NCI-H1417 (cell line): ENCODE data around the gene TMEM150A.
"Not testable (repeated sequence)": the region's sequence is repeated elsewhere in the genome, so short reads cannot be mapped to it uniquely, and the experiment has no call there.

Experiments
- DNase-seq, 3 experiments: peaks; one replicate each; lab custom pipeline; 2025; lab: John Stamatoyannopoulos, UW

The TMEM150A gene

GRCh38 chr2:85611705-85612587 is 9.4 kb upstream of the TMEM150A start, which contains the start of gene C2orf68:
Gene C2orf68 (minus strand): TSS chr2:85612066. CDS start chr2:85611984, 82 bp downstream.
- DNase-seq, result peak; percentile 79 to 85 (median 80)

GRCh38 chr2:85611217-85611704 is 8.8 kb upstream of the TMEM150A start:
- DNase-seq, result no peak

- DNase-seq, result no peak
Observed at GRCh38 chr2:85607268-85608215, 5.0 kb upstream of the TMEM150A start.

- DNase-seq, result no peak
Observed at GRCh38 chr2:85606116-85606455, 3.6 kb upstream of the TMEM150A start.

GRCh38 chr2:85605406-85606115 is 3.1 kb upstream of the TMEM150A start:
- DNase-seq, result no peak

GRCh38 chr2:85604568-85605339 is 2.3 kb upstream of the TMEM150A start:
- no peak for DNase-seq

GRCh38 chr2:85604133-85604444 is 1.6 kb upstream of the TMEM150A start:
- not testable (repeated sequence) for DNase-seq

GRCh38 chr2:85601771-85602475 is 575 bp downstream of the TMEM150A start:
- no peak for DNase-seq

GRCh38 chr2:85600951-85601770 is 1.3 kb downstream of the TMEM150A start:
- DNase-seq, result no peak

GRCh38 chr2:85600235-85600575 is 2.3 kb downstream of the TMEM150A start:
- no peak for DNase-seq

GRCh38 chr2:85599468-85600234 is 2.8 kb downstream of the TMEM150A start:
- DNase-seq, result no peak

- no peak for DNase-seq
Observed at GRCh38 chr2:85598594-85599340, 3.7 kb downstream of the TMEM150A start.

GRCh38 chr2:85597241-85597640 is 5.3 kb downstream of the TMEM150A start:
- DNase-seq, result no peak

- no peak for DNase-seq
Observed at GRCh38 chr2:85596486-85597143, 5.9 kb downstream of the TMEM150A start.

GRCh38 chr2:85596026-85596333 is 6.5 kb downstream of the TMEM150A start:
- DNase-seq, result peak in 2 of 3 experiments; percentile 16 to 36

- DNase-seq, result peak; percentile 89 to 96 (median 95)
Observed at GRCh38 chr2:85595301-85596025, 7.0 kb downstream of the TMEM150A start, which contains the start of gene RNF181. Gene RNF181 (plus strand): TSS chr2:85595745. CDS start chr2:85595764, 19 bp downstream.

GRCh38 chr2:85594715-85595300 is 7.7 kb downstream of the TMEM150A start:
- DNase-seq, result peak in 1 of 3 experiments; percentile 24
